Neuronal stem cell (in vitro differentiated cells): Measurements from ENCODE around the gene TSPAN1.

Experiments used
- DNase-seq: peaks from one replicate; pipeline ENCODE4 v3.0.0-alpha.2; 2013; ENCODE audit warnings: low spot score
- H2AFZ ChIP-seq: one replicate; pipeline ENCODE4 v1.6.1; 2013; ENCODE audit warnings: mild to moderate bottlenecking, low read length, inconsistent platforms
- H2AK5ac ChIP-seq: 2 replicates; pipeline ENCODE4 v1.6.1; 2013; ENCODE audit warnings: low read depth, mild to moderate bottlenecking, inconsistent platforms, low read length, moderate library complexity, mixed read lengths
- H2BK120ac ChIP-seq: 2 replicates; pipeline ENCODE4 v1.6.1; 2013; ENCODE audit warnings: low read depth, mild to moderate bottlenecking, inconsistent platforms, low read length, moderate library complexity, mixed read lengths
- H2BK12ac ChIP-seq: one replicate; pipeline ENCODE4 v1.6.1; 2013; ENCODE audit warnings: low read length, inconsistent platforms
- H2BK15ac ChIP-seq: 2 replicates; pipeline ENCODE4 v1.6.1; 2013; ENCODE audit warnings: mild to moderate bottlenecking, low read length, inconsistent platforms, mixed read lengths
- H2BK5ac ChIP-seq: one replicate; pipeline ENCODE4 v1.6.1; 2013; ENCODE audit warnings: inconsistent platforms, mild to moderate bottlenecking, low read length, moderate library complexity
- H3K14ac ChIP-seq: one replicate; pipeline ENCODE4 v1.6.1; 2013; ENCODE audit warnings: low read length, inconsistent platforms
- H3K18ac ChIP-seq: 2 replicates; pipeline ENCODE4 v1.6.1; 2013; ENCODE audit warnings: low read length, inconsistent platforms
- H3K23ac ChIP-seq: 2 replicates; pipeline ENCODE4 v1.6.1; 2013; ENCODE audit warnings: low read depth, mild to moderate bottlenecking, mixed read lengths, low read length, inconsistent platforms; ENCODE audit not compliant: poor library complexity
- H3K27ac ChIP-seq: replicated peaks from 3 replicates; pipeline ENCODE4 v1.5.1; 2013; ENCODE audit warnings: low read length, inconsistent platforms
- H3K27me3 ChIP-seq, 3 experiments: 2 replicates each; pipeline ENCODE4 v1.6.1; 2013; ENCODE audit warnings: low read length in 3 of 3, mild to moderate bottlenecking in 2 of 3, inconsistent platforms in 1 of 3, low read depth in 1 of 3, mixed read lengths in 1 of 3, moderate library complexity in 1 of 3; ENCODE audit not compliant: control insufficient read depth in 3 of 3, insufficient read depth in 3 of 3
- H3K36me3 ChIP-seq, 2 donors: replicated peaks in 1 of 2; 2 replicates each; pipeline ENCODE4 v1.6.1; 2013; ENCODE audit warnings: low read length in 2 of 2; ENCODE audit not compliant: control insufficient read depth in 2 of 2, insufficient read depth in 2 of 2
- H3K4ac ChIP-seq: 2 replicates; pipeline ENCODE4 v1.6.1; 2013; ENCODE audit warnings: inconsistent platforms, mild to moderate bottlenecking, low read length, moderate library complexity
- H3K4me1 ChIP-seq, 2 donors: 1 replicate in 1 of 2; 2 replicates in 1 of 2; pipeline ENCODE4 v1.6.1; 2013; ENCODE audit warnings: low read length in 2 of 2, low read depth in 1 of 2; ENCODE audit not compliant: control insufficient read depth in 2 of 2, insufficient read depth in 1 of 2
- H3K4me2 ChIP-seq: one replicate; pipeline ENCODE4 v1.6.1; 2013; ENCODE audit warnings: mild to moderate bottlenecking, low read length, inconsistent platforms; ENCODE audit not compliant: insufficient read depth, poor library complexity, severe bottlenecking
- H3K4me3 ChIP-seq, 2 donors: 2 replicates each; pipeline ENCODE4 v1.5.1; 2013; ENCODE audit warnings: low read length in 2 of 2, mild to moderate bottlenecking in 2 of 2, inconsistent platforms in 1 of 2, moderate library complexity in 1 of 2
- H3K79me1 ChIP-seq: one replicate; pipeline ENCODE4 v1.6.1; 2013; ENCODE audit warnings: low read depth, mild to moderate bottlenecking, inconsistent platforms, low read length, moderate library complexity
- H3K9ac ChIP-seq: one replicate; pipeline ENCODE4 v1.6.1; 2013; ENCODE audit warnings: mild to moderate bottlenecking, low read depth, low read length, inconsistent platforms; ENCODE audit not compliant: poor library complexity
- H3K9me3 ChIP-seq, 2 donors: replicated peaks in 1 of 2; 2 replicates each; pipeline versions ENCODE3 to v1.6.1; 2013; ENCODE audit warnings: low read length in 2 of 2, mild to moderate bottlenecking in 2 of 2, inconsistent platforms in 1 of 2, low read depth in 1 of 2, mixed read lengths in 1 of 2, moderate library complexity in 1 of 2; ENCODE audit not compliant: control insufficient read depth in 2 of 2, insufficient read depth in 1 of 2
- H4K8ac ChIP-seq: one replicate; pipeline ENCODE4 v1.6.1; 2013; ENCODE audit warnings: low read depth, mild to moderate bottlenecking, inconsistent platforms, low read length, moderate library complexity
- H4K91ac ChIP-seq: one replicate; pipeline ENCODE4 v1.6.1; 2013; ENCODE audit warnings: low read length, low read depth, mild to moderate bottlenecking, inconsistent platforms; ENCODE audit not compliant: poor library complexity
- WGBS, 2 donors: extraction: QIAGEN DNeasy Blood & Tissue Kit; methylation state at CpG; one replicate each; pipeline ENCODE4 v1.1.7; 2013; ENCODE audit warnings: missing lambda C conversion rate in 2 of 2, mixed read lengths in 1 of 2; ENCODE audit not compliant: insufficient read length in 2 of 2, insufficient replicate concordance in 1 of 2; ENCODE audit errors: extremely low coverage in 2 of 2; 5-methylcytosine and 5-hydroxymethylcytosine counted together

Gene TSPAN1

DNA sequence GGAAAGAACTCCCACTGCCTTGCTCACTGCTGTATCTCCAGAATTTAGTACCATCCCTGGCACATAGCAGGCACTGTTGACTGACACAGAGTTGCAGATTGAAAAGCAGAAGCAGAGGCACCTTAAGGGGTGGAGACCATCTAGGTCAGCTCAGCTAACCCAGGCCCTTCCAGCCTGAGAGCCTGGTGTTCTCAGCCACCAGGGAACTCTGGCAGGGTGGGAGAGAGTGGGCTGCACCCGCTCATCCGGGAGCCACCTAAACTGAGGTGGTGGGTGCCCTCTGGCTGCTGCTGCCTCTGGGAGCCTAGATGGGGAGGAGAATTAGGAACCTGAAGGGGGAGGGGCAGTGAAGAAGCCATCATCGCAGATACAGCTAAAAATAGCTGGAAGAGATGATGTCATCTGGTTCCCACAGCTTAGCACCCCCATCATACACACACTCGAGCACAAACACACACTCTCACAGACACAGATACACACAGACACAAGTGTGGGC, 1.5 kb upstream of the TSPAN1 start:
- Histone ChIP-seq H3K4ac (no peak overlapping the region), H3K4me1 (peaks cover 7 to 18% of the 10 kb centered on the region in 2 donors), H3K27ac (no peak overlapping the region), H3K9ac (peak overlapping the region; percentile 50), H2BK12ac (no peak overlapping the region), H3K14ac (no peak overlapping the region), H3K36me3 (no peaks in the 10 kb centered on the region), H2BK5ac (no peak overlapping the region), H2BK15ac (no peak overlapping the region), H3K18ac (peak overlapping the region; percentile 34), H3K27me3 (peaks cover 0 to 22% (median 2%) of the 10 kb centered on the region in 3 experiments), H2AFZ (peak overlapping the region; percentile 33), H3K23ac (peak overlapping the region; percentile 21), H3K4me2 (no peak overlapping the region), H2BK120ac (no peak overlapping the region), H4K91ac (no peak overlapping the region), H3K9me3 (no peaks in the 10 kb centered on the region), H2AK5ac (no peak overlapping the region), H4K8ac (no peak overlapping the region), H3K4me3 (no peak overlapping the region), H3K79me1 (no peaks in the 10 kb centered on the region)
- no CpG with 5 or more reads among the region's 4 CpGs for WGBS, 2 donors
- DNase-seq: no peak

- Histone ChIP-seq H2AK5ac (no peak overlapping the region), H2BK5ac (no peak overlapping the region), H3K9me3 (no peaks in the 10 kb centered on the region), H3K4me2 (no peak overlapping the region), H3K36me3 (no peaks in the 10 kb centered on the region), H3K23ac (no peak overlapping the region), H3K79me1 (no peaks in the 10 kb centered on the region), H3K27me3 (peaks cover 0 to 5% (median 0%) of the 10 kb centered on the region in 3 experiments), H3K18ac (peak overlapping the region; percentile 7), H3K4ac (no peak overlapping the region), H2BK15ac (no peak overlapping the region), H4K8ac (no peak overlapping the region), H3K27ac (no peak overlapping the region), H4K91ac (no peak overlapping the region), H3K4me1 (peaks cover 11 to 20% of the 10 kb centered on the region in 2 donors), H3K14ac (no peak overlapping the region), H2AFZ (peak overlapping the region; percentile 69), H3K9ac (no peak overlapping the region), H2BK120ac (no peak overlapping the region), H2BK12ac (no peak overlapping the region), H3K4me3 (no peak overlapping the region)
- no peak for DNase-seq
- WGBS, 2 donors: no CpG with 5 or more reads among the region's 3 CpGs
These were observed 356 bp downstream of the TSPAN1 start for GRCh38 chr1:46175243-46175642.

DNA sequence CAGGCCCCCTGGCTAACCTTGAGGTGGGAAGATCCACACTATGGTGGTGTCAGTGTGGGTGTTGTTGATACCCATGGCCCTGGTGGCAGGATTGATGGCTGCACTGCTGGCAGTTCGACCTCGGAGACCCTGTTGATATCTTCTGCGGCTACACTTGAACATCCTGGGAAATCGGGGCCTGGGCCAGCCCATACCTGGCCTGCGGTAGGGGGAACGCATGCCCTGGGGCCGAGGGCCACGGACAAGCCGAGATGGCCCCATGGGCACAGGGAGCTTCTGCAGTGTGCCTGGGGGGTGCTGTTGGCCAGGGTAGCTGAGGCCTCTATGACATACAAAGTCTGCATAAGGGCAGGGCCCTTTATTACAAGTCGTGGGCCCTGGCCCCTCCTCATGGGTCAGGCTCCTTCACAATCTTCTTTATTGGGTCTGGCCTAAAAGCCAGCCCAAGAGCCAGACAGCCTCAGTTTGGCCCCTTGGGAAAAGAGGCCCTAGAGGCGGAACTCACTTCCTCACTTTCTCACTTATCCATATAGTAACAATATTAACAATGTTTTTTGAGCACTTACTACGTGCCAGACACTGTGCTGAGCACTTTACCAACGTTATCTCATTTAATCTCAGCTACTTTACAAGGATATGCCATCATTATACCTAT, 1.5 kb downstream of the TSPAN1 start, which contains the start of gene P3R3URF:
P3R3URF (minus strand) TSS at position 278 of the 655 bp plus-strand sequence; CDS start at position 261, 17 bp downstream.
- peak within 1 kb of the TSS; percentile 14 for H2BK120ac ChIP-seq
- no peak within 1 kb of the TSS for H2BK12ac ChIP-seq
- H3K27me3 ChIP-seq: peaks cover 0 to under 1% (median 0%) of the 10 kb centered on the region in 3 experiments
- peak within 1 kb of the TSS; percentile 28 for H3K14ac ChIP-seq
- H2BK15ac ChIP-seq: no peak within 1 kb of the TSS
- peaks cover 12 to 20% of the 10 kb centered on the region in 2 donors for H3K4me1 ChIP-seq
- no peaks in the 10 kb centered on the region for H3K79me1 ChIP-seq
- no peaks in the 10 kb centered on the region for H3K9me3 ChIP-seq
- H2AFZ ChIP-seq: peak within 1 kb of the TSS; percentile 69
- no peak within 1 kb of the TSS for H3K4me2 ChIP-seq
- no peak within 1 kb of the TSS for H2BK5ac ChIP-seq
- WGBS, 2 donors: no CpG with 5 or more reads among the region's 13 CpGs
- DNase-seq: no peak
- peak within 1 kb of the TSS; percentile 22 for H2AK5ac ChIP-seq
- H3K23ac ChIP-seq: no peak within 1 kb of the TSS
- H3K27ac ChIP-seq: no peak within 1 kb of the TSS
- no peaks in the 10 kb centered on the region for H3K36me3 ChIP-seq
- no peak within 1 kb of the TSS for H3K4ac ChIP-seq
- no peak within 1 kb of the TSS for H4K8ac ChIP-seq
- H3K4me3 ChIP-seq: no peak within 1 kb of the TSS
- H3K9ac ChIP-seq: no peak within 1 kb of the TSS
- peak within 1 kb of the TSS; percentile 29 for H3K18ac ChIP-seq
- no peak within 1 kb of the TSS for H4K91ac ChIP-seq

DNA sequence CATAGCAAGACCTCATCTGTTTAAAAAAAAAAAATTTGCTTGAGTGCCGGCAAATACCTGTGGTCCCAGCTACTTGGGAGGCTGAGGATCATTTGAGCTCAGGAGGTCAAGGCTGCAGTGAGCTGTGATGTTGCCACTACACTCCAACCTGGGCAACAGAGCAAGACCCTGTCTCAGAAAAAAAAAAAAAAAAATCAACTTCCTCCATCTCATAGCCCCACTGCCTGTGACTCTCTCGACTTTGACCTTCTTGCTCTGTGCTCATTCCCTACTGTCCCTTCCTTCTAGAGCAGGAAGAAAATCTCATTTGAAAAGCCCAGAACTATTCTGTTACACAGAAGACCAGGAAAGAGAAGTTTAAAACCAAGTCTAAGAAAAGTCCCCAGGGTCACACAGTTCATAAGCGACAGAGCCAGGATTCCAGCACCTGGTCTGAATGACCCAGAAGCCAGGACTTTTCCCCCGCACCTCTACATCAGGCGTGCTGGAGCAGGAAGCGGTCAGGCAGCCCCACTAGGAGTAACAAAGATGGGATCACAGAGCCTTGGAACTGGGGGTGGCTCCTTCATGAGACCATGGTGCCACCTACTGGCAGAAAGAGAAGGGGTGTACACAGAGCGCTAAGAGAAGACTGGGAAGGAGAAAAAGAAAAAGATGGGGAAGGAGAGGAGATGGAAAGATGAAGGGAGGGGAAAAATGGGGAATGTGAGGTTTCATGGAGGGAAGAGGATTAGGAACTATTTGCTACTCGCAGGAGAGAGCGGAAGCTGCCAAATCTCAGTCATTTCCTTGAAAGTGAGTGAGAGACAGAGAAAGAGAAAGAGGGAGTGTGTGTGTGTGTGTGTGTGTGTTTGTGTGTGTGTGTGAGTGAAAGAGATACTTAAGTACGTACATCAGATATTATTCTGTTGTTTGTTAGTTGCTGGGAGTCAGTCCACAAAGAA, 4.5 kb downstream of the TSPAN1 start:
- no peak overlapping the region for H3K18ac ChIP-seq
- DNase-seq: peak; percentile 86
- no peak overlapping the region for H3K27ac ChIP-seq
- no peaks in the 10 kb centered on the region for H3K9me3 ChIP-seq
- H3K4ac ChIP-seq: no peak overlapping the region
- no peaks in the 10 kb centered on the region for H3K36me3 ChIP-seq
- no peak overlapping the region for H4K91ac ChIP-seq
- no peak overlapping the region for H2BK120ac ChIP-seq
- no peak overlapping the region for H2BK15ac ChIP-seq
- no peak overlapping the region for H2AK5ac ChIP-seq
- H3K27me3 ChIP-seq: no peaks in the 10 kb centered on the region
- no peak overlapping the region for H4K8ac ChIP-seq
- no peak overlapping the region for H3K9ac ChIP-seq
- no CpG with 5 or more reads among the region's 10 CpGs for WGBS, 2 donors
- H2BK5ac ChIP-seq: no peak overlapping the region
- H3K4me3 ChIP-seq: no peak overlapping the region
- no peak overlapping the region for H3K4me2 ChIP-seq
- no peaks in the 10 kb centered on the region for H3K79me1 ChIP-seq
- no peak overlapping the region for H2BK12ac ChIP-seq
- H3K4me1 ChIP-seq: peaks cover 9 to 10% of the 10 kb centered on the region in 2 donors
- H3K14ac ChIP-seq: no peak overlapping the region
- no peak overlapping the region for H3K23ac ChIP-seq
- H2AFZ ChIP-seq: peak overlapping the region; percentile 91
